ENCODE results near the gene SEMA4D.

Gene SEMA4D

DNA sequence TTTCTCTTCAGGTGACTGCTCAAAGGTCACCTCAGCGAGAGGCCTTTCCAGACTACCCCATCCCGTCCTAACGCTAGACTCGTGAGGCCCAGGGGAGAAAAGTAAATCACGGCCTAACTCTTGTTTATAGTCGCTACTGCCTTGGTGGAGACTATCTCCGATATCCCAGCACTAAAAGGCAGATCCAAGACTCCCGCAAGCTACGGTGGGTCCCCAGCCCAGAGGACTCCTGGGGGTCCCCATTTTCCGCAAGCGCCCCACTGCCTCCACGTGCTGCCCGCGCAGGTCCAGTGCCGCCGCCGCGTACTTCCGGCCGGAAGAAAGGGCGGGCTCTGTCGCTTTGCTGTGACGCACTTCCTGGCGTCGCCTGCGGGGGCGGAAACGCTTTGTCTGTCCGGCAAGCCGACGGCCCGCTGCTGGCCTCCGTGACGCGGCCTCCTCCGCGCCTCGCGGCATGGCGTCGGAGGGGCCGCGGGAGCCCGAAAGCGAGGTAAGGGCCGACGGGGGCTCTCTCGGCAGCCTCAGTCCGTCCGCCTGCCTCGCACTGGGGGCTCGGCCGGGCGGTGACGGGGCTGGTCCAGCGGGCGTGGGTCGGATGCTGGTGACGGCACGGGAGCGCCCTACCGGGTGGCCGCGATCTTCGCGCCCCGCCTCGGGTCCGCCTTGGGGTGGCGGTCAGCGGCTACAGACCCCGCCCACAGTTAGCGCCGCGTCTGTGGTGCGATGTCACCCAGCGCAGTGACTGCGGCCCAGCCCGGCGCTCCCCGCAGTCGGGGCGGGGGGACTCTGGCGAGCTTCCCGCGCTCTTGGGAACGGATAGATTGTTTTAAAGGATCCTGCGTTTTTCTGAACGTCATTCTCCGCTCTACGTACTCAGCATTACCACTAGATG lies 179.5 kb downstream of the SEMA4D start, which contains the start of gene SECISBP2:
Gene SECISBP2, plus strand, starts transcription at position 378 of the 892 bp plus-strand sequence. Its CDS starts 77 bp downstream, at position 455.
- H3K4me3 ChIP-seq (replicated peaks; ENCODE audit: insufficient read depth, low read length), result peak within 1 kb of the TSS; percentile 59
- no peaks in the 10 kb centered on the region for H3K27me3 ChIP-seq (ENCODE audit: insufficient read depth, poor library complexity, severe bottlenecking)
- TF ChIP-seq SPI1 (IDR thresholded peaks at IDR 0.05; ENCODE audit: borderline replicate concordance, low read depth) (0 out of 2 replicates have a peak, but pooled peaks have one; percentile 18), GABPA (IDR thresholded peaks at IDR 0.05; ENCODE audit: low read depth) (peak; percentile 98), POLR2AphosphoS5 (IDR thresholded peaks at IDR 0.05; ENCODE audit: low read depth) (peak; percentile 94)
- TF ChIP-seq, protein P1, sequence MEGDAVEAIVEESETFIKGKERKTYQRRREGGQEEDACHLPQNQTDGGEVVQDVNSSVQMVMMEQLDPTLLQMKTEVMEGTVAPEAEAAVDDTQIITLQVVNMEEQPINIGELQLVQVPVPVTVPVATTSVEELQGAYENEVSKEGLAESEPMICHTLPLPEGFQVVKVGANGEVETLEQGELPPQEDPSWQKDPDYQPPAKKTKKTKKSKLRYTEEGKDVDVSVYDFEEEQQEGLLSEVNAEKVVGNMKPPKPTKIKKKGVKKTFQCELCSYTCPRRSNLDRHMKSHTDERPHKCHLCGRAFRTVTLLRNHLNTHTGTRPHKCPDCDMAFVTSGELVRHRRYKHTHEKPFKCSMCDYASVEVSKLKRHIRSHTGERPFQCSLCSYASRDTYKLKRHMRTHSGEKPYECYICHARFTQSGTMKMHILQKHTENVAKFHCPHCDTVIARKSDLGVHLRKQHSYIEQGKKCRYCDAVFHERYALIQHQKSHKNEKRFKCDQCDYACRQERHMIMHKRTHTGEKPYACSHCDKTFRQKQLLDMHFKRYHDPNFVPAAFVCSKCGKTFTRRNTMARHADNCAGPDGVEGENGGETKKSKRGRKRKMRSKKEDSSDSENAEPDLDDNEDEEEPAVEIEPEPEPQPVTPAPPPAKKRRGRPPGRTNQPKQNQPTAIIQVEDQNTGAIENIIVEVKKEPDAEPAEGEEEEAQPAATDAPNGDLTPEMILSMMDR (IDR thresholded peaks at IDR 0.05; ENCODE audit: insufficient read depth, low read length), result no peak
- peak within 1 kb of the TSS; percentile 89 for H3K27ac ChIP-seq (replicated peaks)
- DNase-seq (ENCODE audit: low read depth in 1 of 2, low spot score in 1 of 2), result peak; percentile 90 to 95

GRCh38 chr9:89317282-89317681 lies 180.6 kb downstream of the SEMA4D start:
- no peak for DNase-seq (ENCODE audit: low read depth in 1 of 2, low spot score in 1 of 2)
- Histone ChIP-seq H3K27ac (replicated peaks) (peak overlapping the region; percentile 89), H3K4me3 (replicated peaks; ENCODE audit: insufficient read depth, low read length) (no peak overlapping the region), H3K27me3 (ENCODE audit: insufficient read depth, poor library complexity, severe bottlenecking) (no peaks in the 10 kb centered on the region)
- TF ChIP-seq POLR2AphosphoS5 (IDR thresholded peaks at IDR 0.05; ENCODE audit: low read depth) (0 out of 2 replicates have a peak, but pooled peaks have one; percentile 19), REST (IDR thresholded peaks at IDR 0.05; ENCODE audit: insufficient replicate concordance, low read depth) (no peak), SPI1 (IDR thresholded peaks at IDR 0.05; ENCODE audit: borderline replicate concordance, low read depth) (no peak)

- TF ChIP-seq, protein P1 (IDR thresholded peaks at IDR 0.05; ENCODE audit: insufficient read depth, low read length), result no peak
- TF ChIP-seq GABPA (IDR thresholded peaks at IDR 0.05; ENCODE audit: low read depth) (no peak), POLR2AphosphoS5 (IDR thresholded peaks at IDR 0.05; ENCODE audit: low read depth) (no peak), SPI1 (IDR thresholded peaks at IDR 0.05; ENCODE audit: borderline replicate concordance, low read depth) (no peak), REST (IDR thresholded peaks at IDR 0.05; ENCODE audit: insufficient replicate concordance, low read depth) (no peak)
- no peak for DNase-seq (ENCODE audit: low read depth in 1 of 2, low spot score in 1 of 2)
- Histone ChIP-seq H3K27me3 (ENCODE audit: insufficient read depth, poor library complexity, severe bottlenecking) (no peaks in the 10 kb centered on the region), H3K4me3 (replicated peaks; ENCODE audit: insufficient read depth, low read length) (no peak overlapping the region), H3K27ac (replicated peaks) (no peak overlapping the region; the same call in 1 of the 2 replicates)
Measured at GRCh38 chr9:89315482-89315881, 182.4 kb downstream of the SEMA4D start.

DNA sequence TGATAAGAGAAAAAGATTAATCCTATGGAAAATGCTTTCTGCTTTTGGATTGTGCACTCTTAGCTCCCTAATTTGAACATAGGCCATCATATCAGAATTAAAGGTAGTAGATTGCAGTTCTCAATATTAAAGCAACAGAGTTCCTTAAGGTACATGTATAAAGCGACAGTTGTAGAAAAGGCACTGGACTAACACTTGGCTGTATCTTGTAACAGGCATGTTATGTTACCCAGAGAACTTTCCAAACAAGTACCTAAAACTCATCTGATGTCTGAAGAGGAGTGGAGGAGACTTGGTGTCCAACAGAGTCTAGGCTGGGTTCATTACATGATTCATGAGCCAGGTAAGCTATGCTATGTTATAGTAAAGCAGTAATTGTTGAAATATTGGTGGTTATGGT lies 183.0 kb downstream of the SEMA4D start:
- no peak overlapping the region; the same call in 1 of the 2 replicates for H3K4me3 ChIP-seq (replicated peaks; ENCODE audit: insufficient read depth, low read length)
- TF ChIP-seq GABPA (IDR thresholded peaks at IDR 0.05; ENCODE audit: low read depth) (no peak), REST (IDR thresholded peaks at IDR 0.05; ENCODE audit: insufficient replicate concordance, low read depth) (no peak), SPI1 (IDR thresholded peaks at IDR 0.05; ENCODE audit: borderline replicate concordance, low read depth) (no peak), POLR2AphosphoS5 (IDR thresholded peaks at IDR 0.05; ENCODE audit: low read depth) (no peak)
- TF ChIP-seq, protein P1 (IDR thresholded peaks at IDR 0.05; ENCODE audit: insufficient read depth, low read length), result no peak
- peak overlapping the region; percentile 83 for H3K27ac ChIP-seq (replicated peaks)
- no peak for DNase-seq (ENCODE audit: low read depth in 1 of 2, low spot score in 1 of 2)
- H3K27me3 ChIP-seq (ENCODE audit: insufficient read depth, poor library complexity, severe bottlenecking), result no peaks in the 10 kb centered on the region

Measured in HL-60 (cell line).